DMS53 (cell line): ENCODE measurements around the gene PPM1F.

Experiments used
- DNase-seq: peaks from one replicate; lab custom pipeline; 2025; lab: John Stamatoyannopoulos, UW

PPM1F gene

DNA sequence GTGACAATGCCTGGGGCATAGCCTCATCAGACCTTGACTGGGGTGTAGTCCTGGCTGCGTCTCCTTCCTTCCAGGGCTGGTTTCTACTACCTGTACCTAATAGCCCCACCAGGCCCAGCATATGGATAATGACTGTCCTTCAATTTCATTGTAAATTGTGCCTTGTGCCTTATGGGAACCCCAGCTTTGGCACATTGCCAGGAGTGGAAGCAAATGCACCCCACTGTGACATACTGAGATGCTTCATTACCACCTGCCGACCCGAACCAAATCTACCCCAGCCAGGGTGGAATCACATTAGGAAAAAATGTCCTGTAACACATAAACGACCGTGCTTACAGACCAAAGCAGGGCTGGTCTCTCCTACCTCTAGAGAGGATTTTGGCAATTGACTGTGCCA lies 22.6 kb upstream of the PPM1F start:
- DNase-seq, result no peak

DNA sequence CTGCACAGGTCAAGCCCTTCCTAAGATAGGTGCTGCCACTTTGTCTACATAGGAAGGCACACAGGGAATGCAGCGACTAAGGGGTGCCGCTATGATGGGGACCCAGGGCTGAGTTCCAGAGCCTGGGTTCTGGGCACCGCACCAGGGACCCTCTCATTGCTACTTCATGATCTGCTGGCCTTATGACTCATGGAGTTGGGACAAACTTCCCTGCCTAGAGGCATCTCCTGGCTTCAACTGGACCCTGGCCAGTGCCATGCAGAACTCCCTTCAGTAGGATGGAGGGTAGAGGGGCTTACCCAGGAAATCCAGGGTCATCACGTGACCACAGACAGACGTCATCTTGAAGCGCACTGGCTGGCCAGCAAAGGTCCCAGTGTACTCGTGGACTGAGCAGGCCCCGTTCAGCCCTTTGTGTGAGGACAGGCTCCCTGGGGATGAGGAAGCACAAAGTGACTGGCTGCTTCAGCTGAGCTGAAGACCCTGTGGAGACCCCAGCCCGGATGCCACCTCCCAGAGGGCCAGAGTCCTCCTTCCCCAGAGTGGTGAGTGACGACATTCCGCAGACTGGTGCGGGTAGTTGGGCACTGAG lies 21.5 kb upstream of the PPM1F start:
- no peak for DNase-seq

DNA sequence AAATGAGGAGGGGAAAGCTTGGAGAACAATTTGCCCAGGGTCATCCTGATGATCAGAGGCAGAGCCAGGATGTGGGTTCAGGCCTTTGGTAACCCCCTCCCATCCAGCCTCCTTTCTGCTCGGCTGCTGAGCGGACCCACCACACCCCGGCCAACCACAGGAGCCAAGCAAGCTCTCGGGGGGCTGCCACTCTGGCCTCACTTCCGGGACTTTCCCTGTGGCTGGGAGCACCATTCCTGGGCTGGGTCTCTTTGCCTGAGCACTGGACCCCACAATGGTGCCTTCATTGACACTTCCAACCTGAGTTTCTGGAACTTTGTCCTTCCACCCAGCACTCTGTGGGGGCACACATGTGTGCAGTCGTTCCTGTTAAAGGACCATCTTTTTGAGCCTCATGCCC lies 20.2 kb upstream of the PPM1F start:
- DNase-seq, result no peak

DNA sequence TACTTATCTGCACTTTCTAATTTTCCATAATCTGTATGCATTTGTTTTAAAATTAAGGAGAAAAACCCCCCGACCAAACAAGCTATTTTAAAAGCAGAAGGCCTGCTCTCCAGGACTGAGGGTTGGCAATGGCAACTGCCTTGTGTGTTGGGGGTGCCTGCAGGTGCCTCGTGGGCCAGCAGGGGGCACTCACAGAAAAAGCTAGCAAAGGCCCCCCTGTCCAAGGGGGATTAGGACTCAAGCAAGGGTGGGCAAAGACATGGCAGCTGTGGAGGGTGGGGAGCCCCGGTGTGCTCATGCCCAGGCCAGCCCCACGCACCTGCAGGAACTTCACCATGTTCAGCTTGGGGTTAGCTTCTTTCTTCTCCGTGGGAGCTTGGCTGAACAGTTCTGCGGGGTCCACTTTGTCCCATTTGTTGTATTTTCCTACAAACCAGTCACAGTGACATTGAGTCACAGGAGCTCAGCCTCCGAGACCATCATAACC lies 19.7 kb upstream of the PPM1F start:
- DNase-seq, result peak; percentile 17

DNA sequence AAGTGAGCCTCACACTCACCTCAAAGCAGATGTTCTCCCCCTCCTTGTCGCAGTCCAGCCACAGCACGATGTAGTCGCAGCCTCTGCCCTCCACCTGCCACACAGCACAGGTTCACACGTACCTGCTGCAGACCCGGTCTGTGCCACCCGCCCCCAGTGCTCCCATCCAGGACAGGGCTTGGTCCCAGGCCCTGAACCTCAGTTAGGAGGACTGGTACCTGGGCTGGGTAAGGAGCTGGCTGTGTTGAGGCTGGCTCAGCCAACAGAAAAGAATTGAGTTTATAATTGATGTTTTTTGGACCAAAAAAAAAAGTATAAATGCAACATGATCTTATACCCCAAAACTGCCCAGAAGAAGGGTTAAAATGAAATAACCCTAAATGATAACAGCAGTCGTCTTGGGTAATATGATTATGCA lies 19.2 kb upstream of the PPM1F start:
- no peak for DNase-seq

DNA sequence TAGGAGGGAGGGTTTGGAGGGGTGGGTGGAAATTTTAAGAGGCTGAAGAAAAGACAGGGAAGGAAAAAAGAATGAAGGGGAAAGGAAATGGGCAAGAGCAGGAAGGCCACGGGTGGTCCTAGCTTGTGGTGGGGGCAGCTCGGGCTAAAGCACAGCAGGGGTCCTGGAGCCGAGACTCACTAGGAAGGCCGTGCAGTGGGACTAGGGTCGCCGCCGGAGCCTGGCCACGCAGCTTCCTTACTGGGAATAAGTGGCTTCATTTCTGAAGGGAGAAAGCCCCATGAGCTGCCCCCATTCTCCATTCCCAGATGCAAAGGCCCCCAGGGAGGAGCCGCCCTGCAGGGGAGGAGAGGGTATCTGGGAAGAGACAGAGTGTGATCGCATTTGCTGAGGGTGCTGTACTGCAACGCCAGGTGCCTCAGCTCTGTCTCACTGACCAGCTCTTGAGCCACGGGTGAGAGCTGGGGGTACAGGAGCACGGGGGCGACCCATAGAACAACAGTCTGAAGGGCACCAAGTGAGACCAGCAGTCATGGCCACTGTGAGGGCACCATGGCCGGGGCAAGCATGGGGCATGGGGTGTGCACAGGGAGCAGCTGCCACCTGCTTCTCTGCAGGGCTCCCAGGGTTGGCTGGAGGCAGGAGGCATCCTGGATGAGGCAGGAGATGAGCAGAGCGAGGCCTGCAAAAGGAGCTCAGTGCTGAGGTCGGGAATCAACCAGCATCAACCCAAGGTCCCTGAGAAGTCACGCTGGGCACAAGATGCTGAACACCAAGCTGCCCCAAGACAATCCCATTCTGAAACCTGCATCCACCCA lies 18.4 kb upstream of the PPM1F start:
- no peak for DNase-seq

DNA sequence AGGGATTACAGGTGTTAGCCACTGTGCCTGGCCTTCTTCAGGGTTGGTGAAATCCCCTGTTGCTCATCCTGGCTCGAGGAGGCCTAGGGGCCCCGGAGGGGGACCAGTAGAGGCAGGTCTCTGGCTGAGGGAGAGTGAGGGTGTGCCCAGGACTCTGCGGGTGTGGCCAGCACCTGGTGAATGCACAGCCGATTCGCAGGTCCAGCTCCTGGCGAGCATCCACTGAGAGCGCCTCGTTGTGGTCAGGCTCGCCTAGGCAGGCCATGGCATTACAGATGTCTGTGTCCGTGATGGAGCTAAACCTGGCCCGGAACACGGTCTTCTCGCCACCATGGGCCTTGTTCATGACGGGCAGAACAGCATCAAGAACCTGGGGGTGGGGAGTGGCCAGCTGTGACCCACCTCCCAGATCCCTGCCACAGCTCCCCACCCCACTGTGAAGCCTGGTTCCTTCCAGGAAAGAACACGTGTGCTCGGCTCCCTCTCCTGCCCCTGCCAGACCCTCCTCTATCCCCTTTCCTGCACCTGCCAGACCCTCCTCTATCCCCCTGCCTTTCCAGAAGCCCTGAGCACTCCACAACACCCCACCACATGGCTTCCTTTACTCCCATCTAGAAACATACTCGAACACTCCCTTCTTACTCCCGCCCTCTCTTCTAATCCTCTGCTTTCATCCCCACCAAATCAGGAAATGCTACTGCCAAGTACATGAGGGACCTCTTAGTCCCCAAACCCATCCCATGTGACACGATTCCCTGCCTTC lies 17.6 kb upstream of the PPM1F start:
- no peak for DNase-seq

GRCh38 chr22:21968452-21969129 lies 15.9 kb upstream of the PPM1F start:
- no peak for DNase-seq

DNA sequence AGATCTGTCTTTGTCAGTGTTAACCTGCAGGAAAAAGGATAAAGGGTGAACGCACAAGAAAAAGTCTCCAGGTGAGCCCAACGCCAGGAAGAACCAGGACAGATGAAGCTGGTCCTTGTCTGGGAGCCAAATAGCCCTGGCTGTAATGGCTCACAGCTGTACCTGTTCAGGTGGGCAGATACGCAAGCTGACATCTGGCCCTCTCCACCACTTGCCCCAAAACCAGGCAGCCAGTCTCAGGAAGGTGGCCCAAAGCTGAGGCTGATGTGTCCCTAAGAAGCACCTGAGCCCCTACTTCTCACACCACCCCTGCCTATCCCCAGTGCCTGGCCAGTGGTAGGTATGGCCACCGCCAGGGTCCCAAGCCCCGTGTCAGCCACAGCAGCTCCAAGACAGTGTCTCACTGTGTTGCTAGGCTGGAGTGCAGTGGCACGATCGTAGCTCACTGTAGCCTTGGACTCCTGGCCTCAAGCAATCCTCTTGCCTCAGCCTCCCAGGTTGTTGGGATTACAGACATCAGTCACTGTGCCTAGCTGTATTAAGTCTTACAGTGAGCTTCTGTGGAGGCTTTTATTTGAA lies 15.1 kb upstream of the PPM1F start:
- DNase-seq, result no peak

DNA sequence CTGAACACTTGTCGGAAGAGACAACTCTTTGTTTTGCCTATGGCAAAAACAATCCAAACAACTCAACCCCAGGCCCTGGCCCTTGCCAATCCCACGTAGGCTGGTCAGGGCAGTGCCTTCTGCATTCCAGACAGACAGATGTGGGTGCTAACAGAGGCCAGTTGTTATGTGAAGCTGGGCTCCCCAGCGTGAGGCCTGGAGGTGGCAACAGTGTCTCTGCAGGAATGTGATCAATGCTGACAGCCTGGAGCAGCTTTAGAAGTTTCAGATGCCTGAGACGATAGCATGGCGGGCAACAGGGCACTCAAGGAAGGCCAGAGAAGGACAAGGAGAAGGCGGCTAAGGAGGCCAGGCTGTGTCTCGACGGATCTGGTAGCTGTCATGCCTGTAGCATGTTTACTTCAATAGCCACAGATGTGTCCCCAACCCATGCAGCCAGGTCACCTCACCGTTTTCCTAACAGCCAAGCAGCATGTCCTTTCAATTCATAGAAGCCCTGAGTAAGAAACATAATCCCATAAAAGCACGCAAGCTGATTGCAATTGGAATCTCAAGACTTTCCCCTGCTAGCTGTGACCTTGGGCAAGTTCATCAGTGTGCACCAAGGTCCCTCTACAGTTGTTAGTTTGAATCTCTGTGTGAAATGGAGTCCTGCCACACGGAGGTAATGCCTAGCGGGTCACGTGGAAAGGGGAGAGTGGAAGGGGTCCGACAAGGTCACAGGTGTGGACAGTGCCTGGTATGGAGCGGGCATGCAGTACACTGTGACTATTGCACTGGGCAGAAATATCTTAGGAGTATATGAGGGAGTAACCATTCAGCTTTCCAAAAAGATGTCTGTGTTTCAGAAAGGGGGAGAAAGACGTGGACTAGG lies 14.2 kb upstream of the PPM1F start:
- DNase-seq, result no peak

DNA sequence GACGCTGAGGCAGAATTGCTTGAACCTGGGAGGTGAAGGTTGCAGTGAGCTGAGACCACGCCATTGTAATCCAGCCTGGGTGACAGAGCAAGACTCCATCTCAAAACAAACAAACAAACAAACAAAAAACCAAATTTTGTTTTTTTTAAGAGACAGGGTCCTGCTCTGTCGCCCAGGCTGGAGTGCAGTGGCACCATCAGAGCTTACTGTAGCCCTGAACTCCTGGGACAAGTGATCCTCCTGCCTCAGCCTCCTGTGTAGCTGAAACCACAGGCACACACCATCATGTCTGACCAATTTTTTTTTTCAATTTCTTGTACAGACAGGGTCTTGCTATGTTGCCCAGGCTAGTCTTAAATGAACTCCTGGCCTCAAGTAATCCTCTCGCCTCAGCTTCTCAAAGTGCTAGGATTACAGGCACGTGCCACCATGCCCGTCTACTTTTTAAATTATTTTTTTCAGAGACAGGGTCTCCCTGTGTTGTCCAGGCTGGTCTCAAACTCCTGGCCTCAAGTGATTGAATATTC lies 13.2 kb upstream of the PPM1F start:
- no peak for DNase-seq

GRCh38 chr22:21964918-21965484 lies 12.4 kb upstream of the PPM1F start:
- DNase-seq, result no peak

DNA sequence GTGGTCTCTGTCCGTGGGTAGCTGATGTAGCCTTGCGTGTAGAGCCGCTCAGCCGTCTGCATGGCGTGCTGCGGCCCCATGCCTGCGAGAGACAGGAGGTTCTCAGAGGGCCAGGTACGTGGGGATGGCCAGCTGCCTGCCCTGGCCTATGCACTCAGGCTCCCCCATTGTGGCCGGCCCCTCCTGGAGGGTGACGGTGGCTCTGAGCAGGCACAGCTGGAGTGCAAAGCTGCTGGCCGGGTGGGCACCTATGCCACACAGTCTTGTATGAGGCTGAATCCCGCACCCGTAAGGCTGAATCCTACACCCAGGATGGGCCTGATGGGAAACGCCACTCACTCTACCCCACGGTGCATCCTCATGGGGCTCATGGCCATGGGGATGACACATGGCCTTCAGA lies 11.6 kb upstream of the PPM1F start:
- DNase-seq, result no peak

DNA sequence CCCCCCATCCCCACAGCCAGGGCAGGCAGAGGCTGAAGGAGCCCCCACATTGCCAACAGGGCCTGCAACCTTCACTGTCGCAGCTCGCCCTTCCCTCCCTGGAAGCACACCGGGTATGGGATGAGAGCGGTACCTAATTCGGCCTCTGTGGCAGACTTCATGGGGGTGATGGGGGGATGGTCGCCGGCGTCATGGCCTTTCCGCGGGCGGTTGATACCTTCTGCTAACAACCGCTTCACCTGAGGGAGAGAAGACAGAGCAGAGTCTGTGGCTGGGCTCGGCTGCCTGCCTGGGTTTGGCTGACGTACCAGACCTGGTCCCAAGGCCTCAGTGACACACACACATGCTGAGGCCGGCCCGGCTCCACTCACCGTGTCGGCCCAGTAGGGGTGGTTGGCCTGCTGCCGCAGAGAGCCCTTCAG lies 11.2 kb upstream of the PPM1F start:
- DNase-seq, result no peak

GRCh38 chr22:21963286-21963685 lies 10.6 kb upstream of the PPM1F start:
- no peak for DNase-seq

- DNase-seq, result no peak
Measured at GRCh38 chr22:21962655-21962949, 10.0 kb upstream of the PPM1F start.

DNA sequence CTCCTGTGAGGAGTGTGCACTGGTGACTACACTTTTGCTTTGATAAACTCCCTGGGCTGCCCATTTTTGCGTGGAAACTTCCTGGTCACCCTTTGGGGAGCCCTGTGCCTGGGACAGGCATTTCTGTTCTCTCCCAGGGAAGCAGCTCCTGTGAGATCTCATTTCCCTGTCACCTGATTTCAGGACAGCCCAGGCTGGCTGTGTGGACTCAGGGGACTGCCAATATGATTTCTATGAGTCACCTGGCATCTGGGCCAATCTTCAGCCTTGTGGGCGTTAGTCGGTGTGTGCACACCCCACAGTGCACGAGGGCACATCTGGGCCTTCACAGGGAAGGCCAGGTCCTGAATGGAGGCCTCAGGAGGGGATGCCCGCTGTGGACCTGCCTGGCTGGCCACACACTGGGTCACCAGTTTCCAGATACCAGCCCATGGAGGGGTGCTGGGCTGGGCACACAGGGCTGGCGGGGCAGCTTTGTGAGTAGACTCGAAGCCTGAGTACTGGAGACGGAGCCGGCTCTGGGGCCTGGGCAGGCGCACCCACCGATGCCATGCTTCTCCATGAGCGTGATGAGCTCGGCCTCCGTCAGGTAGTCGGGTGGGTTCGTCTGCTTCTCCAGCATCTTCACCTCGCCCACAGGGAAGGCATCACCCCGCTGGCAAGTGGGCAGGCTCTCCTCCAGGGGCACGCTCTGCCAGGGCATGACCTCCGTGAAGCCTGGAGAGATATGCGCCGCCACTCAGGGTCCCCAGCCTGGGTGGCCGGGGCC lies 9.4 kb upstream of the PPM1F start:
- DNase-seq, result peak; percentile 23

DNA sequence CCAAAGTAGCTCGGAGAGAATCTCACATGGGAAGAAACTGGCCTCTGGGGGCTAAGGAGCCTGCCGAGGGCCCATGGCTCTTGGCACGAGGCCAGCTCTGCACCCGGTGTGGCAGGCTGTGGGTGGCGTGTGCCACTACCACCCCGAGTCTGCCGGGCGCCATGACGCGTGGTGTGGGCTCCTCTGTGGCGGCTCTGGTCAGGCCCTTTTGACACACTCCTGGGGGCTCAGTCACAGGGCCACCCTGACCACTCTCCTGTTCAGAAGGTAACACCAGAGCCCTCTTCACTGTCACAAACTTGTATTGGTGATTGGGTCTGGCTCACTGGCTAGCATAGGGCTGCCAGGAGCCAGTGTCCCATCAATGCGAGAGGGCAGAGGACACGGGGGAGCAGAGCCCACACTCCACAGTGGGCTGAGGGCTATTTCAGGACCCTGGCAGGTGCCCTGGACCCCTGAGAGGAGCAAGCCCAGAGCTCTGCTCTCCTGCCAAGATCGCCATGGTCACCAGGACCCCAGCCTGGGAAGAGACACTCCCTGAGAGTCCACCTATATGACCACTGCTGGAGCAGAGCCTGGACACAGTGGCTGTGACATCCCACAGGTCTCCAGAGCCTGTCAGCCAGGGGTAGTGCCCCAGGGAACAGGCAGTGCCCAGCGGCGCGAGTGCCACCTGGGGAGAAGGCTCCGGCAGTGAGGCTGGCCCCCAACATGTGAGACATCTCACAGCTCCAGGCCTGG lies 8.6 kb upstream of the PPM1F start:
- no peak for DNase-seq
